LoVo (cell line): ENCODE measurements around the gene OXCT1.
"Not testable (repeated sequence)": the region's sequence is repeated elsewhere in the genome, so short reads cannot be mapped to it uniquely, and the experiment has no call there.

ENCODE experiments used
- DNase-seq: peaks from one replicate; pipeline ENCODE4 v3.0.0-alpha.2; 2016; ENCODE audit warnings: low spot score

The OXCT1 gene

GRCh38 chr5:41773799-41774198, 96.4 kb downstream of the OXCT1 start:
- no peak for DNase-seq

GRCh38 chr5:41772785-41773442, 97.3 kb downstream of the OXCT1 start:
- DNase-seq: no peak

GRCh38 chr5:41772056-41772455, 98.2 kb downstream of the OXCT1 start:
- no peak for DNase-seq

- no peak for DNase-seq
These were observed 99.4 kb downstream of the OXCT1 start for GRCh38 chr5:41770799-41771198.

- no peak for DNase-seq
These were observed 101.5 kb downstream of the OXCT1 start for GRCh38 chr5:41768692-41769091.

GRCh38 chr5:41764650-41765049, 105.6 kb downstream of the OXCT1 start:
- DNase-seq: no peak

- DNase-seq: no peak
These were observed 106.7 kb downstream of the OXCT1 start for GRCh38 chr5:41763574-41763973.

GRCh38 chr5:41763081-41763480, 107.1 kb downstream of the OXCT1 start:
- DNase-seq: no peak

- no peak for DNase-seq
These were observed 107.8 kb downstream of the OXCT1 start for GRCh38 chr5:41762426-41762825.

GRCh38 chr5:41761663-41762062, 108.6 kb downstream of the OXCT1 start:
- DNase-seq: no peak

- no peak for DNase-seq
These were observed 114.5 kb downstream of the OXCT1 start for GRCh38 chr5:41755705-41756104.

- DNase-seq: peak; percentile 11
These were observed 115.4 kb downstream of the OXCT1 start for GRCh38 chr5:41754857-41755256.

GRCh38 chr5:41751867-41752266, 118.4 kb downstream of the OXCT1 start:
- no peak for DNase-seq

GRCh38 chr5:41748631-41749030, 121.6 kb downstream of the OXCT1 start:
- DNase-seq: no peak

- no peak for DNase-seq
These were observed 122.5 kb downstream of the OXCT1 start for GRCh38 chr5:41747708-41748107.

GRCh38 chr5:41747301-41747700, 122.9 kb downstream of the OXCT1 start:
- no peak for DNase-seq

GRCh38 chr5:41742608-41743007, 127.6 kb downstream of the OXCT1 start:
- DNase-seq: not testable (repeated sequence)

- no peak for DNase-seq
These were observed 131.4 kb downstream of the OXCT1 start for GRCh38 chr5:41738710-41739354.

- DNase-seq: no peak
These were observed 133.6 kb downstream of the OXCT1 start for GRCh38 chr5:41736641-41737040.

GRCh38 chr5:41735213-41735612, 135.0 kb downstream of the OXCT1 start:
- no peak for DNase-seq

GRCh38 chr5:41729381-41729780, 140.8 kb downstream of the OXCT1 start:
- DNase-seq: not testable (repeated sequence)

- DNase-seq: no peak
These were observed 141.9 kb downstream of the OXCT1 start for GRCh38 chr5:41728281-41728680.

- no peak for DNase-seq
These were observed 147.8 kb downstream of the OXCT1 start for GRCh38 chr5:41722359-41722950.

GRCh38 chr5:41721516-41721915, 148.7 kb downstream of the OXCT1 start:
- DNase-seq: no peak
